ENCODE results near the gene DNAH14.
"Not testable (repeated sequence)": the region's sequence is repeated elsewhere in the genome, so short reads cannot be mapped to it uniquely, and the experiment has no call there.

Gene DNAH14

DNA sequence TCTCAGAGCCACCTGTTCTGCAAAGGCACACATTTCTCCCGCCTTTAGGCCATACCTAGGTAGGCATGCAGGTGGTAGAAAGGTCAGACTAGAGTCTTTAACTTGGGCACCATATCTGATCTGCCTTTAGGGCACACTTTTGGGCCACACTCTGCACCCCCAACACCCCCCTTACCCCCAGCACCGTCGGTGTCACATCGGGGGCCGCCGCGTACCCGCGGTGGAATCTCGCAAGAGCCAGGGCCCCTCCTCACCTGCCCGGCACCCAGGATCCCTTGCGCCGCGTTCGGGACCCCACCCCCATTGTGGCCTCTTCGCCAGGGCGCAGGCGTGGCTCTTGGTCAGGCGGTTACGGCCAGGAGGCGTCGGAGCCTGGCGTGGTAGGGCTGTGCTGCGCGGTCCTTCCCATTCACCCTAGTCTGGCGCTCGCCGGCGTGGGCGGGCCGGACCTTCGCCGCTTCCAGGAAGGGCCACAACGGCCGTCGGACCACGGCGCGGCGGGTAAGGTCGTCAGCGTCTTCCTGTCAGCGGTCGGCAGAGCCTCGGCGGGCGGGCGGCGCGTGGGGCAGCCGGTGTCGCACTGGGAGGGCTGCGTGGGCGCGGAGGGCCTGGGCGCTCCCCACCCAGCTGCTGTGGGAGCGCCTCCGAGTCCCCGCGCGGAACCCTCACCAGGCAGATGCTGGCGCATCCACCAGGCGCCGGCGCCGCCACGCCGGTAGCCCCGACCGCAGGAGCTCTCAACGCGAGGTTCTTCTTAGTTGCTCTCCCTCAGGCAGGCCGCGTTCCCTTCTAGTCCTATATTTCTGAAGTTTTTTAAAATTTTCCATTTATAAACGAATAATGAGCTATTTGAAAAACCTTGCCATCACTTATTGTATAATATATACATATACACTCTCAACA is at the start of gene DNAH14:
Gene DNAH14, plus strand, starts transcription at position 341 of the 903 bp plus-strand sequence. CDS start 23,028 bp downstream, outside the sequence.
- DNase-seq (ENCODE audit: low read depth), result peak; percentile 68

DNA sequence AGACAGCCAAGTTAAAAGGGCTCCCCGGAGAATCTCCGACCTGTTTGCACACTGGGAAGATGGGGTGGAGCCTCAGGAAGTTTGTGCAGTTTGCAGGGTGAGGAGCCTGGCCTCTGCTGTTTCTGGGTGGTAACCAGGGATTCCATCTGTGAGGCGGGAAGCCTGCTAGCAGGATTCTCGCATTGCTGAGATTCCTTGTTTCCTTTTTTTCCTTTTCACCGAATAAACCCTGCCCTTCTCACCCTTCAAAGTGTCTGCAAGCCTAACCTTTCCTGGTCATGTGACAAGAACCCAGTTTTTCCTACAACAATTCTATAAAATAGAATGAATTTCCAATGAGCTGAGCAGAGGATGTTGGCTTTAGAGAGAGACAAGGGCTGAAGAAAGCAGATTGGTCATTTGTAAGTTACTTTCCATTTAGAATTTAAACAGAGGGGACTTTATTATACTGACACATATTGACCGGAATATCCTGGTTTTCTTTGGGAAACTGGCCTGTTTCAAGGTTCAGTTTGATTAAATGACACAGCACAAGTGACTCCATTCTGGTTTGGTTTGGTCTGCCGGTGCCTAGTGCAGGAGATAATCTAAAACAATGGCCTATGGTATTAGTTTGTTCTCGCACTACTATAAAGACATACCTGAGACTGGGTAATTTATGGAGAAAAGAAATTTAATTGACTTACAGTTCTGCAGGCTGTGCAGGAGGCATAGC is 48.7 kb upstream of the DNAH14 start:
- no peak for DNase-seq (ENCODE audit: low read depth)

DNA sequence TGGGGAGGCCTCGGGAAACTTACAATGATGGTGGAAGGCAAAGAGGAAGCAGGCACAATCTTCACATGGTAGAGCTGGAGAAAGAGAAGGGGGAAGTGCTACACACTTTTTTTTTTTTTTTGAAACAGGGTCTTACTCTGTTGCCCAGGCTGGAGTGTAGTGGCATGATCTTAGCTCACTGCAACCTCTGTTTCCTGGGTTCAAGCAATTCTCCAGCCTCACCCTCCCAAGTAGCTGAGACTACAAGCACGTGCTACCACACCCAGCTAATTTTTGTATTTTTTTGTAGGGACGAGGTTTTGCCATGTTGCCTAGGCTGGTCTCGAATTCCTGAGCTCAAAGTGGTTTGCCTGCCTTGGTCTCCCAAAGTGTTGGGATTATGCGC is 48.2 kb upstream of the DNAH14 start:
- not testable (repeated sequence) for DNase-seq (ENCODE audit: low read depth)

DNA sequence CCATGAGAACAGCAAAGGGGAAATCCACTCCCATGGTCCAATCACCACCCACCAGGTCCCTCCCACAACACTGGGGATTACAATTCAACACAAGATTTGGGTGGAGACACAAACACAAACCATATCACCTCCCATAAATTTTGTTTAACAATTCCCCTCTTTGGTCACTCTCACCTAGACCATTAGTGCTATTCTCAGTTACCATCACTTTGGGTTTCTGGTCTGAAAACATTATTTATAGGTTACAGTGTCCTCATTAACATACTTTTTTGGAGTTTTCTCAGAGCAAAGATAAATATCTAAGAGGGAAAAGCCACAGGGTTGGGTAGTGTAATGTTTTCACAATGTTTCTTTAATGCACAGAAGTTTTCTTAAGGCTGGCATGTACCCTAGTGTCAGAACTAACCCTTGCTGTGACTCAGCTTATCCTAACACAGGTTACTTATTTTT is 47.7 kb upstream of the DNAH14 start:
- DNase-seq (ENCODE audit: low read depth), result no peak

DNA sequence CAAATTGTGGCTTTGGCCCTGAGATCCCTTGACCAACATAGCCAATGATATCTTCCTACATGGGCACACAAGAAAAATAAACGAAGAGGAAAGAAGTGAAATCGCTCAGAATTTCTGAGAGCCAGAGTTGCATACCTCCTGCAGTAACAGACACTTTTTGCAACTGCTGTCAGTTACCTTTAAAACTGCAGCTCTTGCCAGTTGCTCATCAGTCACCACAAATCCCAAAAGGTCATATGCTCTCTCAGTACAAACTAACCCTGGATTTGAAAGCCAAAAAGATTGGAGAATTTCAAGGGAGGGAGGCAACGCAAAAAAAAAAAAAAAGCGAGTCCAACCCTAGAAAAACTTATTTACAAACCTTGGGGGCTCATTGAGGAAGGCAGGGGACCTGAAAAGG is 47.2 kb upstream of the DNAH14 start:
- no peak for DNase-seq (ENCODE audit: low read depth)

DNA sequence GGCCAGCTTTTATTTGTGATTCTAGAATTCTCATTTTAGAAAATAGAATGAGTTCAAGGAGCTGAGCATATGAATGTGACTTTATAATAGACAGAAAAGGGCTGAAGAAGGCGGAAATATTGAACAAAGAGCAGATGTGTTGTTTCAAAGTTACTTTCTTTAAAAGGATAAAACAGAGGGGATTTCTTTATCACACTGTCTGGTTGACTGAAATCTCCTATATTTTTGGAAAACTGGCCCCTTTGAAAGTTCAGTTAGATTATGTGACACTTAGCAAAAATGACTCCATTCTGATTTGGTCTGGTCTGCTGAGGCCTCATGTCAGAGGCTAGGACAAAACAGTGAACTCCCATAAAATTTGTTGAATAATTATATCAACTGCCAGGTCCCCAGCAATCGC is 46.4 kb upstream of the DNAH14 start:
- DNase-seq (ENCODE audit: low read depth), result no peak

DNA sequence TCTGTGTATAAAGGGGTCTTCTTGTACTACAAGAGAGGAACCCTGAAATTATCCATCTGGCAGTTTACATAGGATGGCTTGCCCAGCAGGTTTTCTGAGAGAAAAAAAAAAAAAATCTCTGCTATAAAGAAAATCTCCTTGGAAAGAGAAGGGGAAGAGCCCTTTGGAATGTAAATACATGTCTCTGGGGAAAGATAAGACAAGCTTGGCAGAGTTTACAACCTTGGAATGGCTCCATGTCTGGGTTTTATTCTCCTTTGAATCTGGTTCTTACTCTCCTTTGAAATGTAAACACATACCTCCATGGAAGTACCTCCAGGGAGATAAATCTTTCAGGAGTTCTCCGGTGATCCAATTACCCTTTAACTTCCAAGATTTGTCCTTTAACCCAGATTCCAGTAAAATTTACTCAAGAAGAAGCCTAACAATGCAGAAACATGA is 45.1 kb upstream of the DNAH14 start:
- no peak for DNase-seq (ENCODE audit: low read depth)

DNA sequence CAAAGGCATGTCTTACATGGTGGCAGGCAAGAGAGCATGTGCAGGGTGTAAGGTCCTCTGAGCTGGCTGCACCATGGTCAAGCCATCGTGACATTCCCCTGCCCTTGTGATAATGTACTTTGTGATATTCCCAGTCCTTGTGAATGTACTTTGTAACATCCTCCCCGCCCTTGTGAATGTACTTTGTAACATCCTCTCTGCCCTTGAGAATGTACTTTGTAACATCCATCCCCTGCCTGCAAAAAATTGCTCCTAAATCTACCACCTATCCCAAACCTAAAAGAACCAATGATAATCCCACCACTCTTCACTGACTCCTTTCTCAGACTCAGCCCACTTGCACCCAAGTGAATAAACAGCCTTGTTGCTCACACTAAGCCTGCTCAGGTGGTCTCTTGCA is 44.1 kb upstream of the DNAH14 start:
- DNase-seq (ENCODE audit: low read depth), result not testable (repeated sequence)

DNA sequence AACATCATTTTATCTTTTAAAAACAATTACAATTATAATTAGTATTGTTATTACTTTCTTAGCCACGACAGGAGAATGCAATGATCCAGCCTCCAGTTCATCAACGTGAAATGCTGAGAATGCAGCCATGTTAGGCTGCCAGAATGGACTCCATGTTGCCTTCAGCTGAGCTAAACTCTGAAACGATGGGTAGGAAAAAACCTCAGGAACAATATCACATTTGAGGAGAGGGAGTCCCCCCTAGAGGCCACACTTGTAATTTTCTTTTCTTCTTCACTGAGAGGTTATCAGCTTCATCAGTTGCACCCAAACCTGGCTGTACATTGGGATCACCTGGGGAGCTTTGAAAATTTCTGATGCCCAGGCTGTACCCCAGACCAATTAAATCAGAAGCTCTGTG is 34.6 kb upstream of the DNAH14 start:
- DNase-seq (ENCODE audit: low read depth), result no peak

DNA sequence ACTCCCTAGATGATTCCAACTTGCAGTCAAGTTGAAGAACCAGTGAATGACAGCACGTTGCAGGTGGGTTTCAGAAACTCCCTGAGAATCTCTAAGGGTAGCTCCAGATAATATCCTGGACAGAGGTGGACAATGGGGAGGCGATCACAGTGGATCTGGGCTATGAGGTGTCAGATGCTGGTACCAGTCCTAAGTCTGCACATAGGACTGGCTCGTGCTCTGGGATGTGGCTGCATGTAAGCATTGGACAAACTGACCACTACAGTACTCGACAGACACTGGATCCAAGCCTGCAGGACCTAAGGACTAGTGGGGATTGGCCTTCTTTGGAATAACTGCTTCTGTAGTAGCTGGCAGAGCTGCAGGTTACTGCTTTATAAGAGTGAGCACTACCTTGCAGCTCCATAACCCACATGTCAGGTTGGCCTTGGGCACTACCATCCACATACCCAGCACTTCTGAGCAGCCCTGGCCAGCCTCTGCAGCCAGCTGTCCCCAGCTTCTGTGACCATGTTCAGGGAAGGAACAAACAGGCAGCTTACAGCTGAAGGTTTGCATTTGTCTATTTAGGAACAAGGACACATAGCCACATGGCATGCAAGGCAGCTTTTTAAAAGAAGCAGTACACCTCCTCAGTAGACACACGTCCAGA is 33.2 kb upstream of the DNAH14 start:
- DNase-seq (ENCODE audit: low read depth), result no peak

DNA sequence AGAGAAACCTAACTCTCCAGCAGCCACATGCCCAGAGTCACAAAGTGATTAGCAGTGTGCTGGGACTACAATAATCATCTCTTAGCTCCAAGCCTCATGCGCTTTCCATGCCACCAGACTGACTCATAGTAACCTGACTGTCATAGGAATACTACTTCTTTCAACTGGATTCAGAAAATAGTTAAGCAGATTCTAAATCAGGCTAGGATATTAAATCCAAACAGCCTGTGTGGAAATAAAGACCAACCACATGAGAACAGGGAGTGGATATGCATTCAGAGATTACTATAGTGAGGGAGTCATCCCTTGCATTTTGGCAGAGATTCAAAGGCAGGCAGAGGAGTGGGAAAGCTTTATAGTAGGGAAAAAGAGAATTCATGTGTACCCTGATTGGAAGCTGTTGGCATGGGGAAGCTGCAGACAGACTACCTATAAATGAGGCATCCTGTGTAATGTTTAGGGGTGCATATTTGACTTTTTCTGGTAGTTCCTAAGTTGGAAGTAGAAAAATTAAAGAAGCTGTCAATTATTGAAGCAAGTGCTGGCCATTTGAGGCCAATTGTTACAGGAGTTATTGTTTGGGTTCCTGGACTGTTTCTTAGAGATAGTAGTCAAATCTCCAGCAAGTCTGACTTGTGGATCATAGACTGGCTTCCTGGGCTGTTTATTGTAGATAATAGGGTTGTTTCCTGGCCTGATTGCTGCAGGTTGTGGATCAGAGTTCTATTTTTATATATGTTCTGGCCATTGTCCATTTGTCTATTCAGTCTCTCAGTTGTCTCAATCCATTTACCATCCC is 31.7 kb upstream of the DNAH14 start:
- no peak for DNase-seq (ENCODE audit: low read depth)

DNA sequence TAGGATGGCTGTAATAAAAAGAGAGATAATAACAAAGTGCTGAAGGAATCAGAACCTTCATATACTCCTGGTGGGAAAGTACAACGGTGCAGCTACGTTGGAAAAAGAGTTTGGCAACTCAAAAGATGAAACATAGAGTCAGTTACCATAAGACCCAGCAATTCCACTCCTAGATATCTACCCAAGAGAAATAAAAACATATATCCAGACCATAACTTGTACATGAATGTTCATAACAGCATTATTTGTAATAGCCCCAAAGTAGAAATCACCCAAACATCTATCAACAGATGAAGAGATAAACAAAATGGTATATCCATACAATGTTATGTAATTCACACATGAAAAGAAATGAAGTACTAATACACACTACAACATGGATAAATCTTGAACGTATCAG is 30.5 kb upstream of the DNAH14 start:
- DNase-seq (ENCODE audit: low read depth), result no peak

DNA sequence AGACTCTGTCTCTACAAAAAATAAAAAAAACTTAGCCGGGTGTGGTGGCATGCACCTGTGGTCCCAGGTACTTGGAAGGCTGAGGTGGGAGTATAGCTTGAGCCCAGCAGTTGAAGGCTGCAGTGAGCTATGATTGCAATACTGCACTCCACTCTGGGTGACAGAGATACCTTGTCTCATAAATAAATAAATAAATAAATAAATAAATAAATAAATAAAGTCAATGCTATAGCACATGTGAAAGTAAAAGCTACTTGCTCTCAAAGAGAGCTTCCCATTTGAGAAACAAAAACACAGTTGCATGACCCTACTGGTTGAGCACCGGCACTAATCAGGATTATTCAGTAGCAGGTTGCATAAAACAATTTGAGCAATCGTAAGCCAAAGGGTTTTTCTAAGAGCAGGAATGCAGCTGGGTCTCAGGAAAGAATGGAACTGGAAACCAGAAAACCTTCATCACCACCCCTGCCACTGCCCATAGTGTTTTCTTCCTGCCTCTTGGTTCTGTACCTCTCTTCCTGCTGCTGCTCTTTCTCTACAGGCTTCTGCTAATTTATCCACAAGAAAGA is 29.3 kb upstream of the DNAH14 start:
- DNase-seq (ENCODE audit: low read depth), result no peak

DNA sequence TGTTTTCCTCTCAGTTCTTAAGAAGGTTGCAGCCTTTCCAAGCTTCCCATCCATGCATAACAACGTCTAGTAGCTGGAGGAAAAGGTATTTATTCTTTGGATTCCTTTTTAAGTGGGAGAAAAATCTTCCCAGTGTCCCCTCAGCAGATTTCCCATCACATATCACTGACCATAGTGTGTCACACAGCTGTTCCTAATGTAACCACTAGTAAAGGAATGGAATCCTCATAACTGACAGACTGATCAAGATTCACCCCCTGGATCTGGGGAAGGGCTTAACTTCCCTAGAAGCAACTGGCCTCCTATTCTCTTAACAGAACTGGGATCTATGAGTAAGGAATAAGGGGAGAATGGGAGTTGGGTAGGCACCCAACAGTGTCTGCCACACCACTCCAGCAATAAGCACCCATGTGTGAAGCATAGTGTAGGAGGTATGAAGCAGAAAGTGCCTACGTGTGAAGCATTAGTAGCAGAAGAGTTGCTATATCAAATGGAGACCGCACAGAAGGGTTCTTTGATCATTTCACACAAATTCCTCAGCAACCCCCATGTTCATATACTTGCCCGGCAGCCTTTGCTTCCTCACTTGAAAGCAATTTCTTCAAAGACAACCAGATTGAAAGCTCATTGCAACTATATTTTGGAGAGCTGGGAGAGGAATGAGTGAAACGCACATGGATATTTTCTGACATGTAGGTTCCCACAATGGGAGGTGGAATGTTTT is 28.2 kb upstream of the DNAH14 start:
- DNase-seq (ENCODE audit: low read depth), result no peak

DNA sequence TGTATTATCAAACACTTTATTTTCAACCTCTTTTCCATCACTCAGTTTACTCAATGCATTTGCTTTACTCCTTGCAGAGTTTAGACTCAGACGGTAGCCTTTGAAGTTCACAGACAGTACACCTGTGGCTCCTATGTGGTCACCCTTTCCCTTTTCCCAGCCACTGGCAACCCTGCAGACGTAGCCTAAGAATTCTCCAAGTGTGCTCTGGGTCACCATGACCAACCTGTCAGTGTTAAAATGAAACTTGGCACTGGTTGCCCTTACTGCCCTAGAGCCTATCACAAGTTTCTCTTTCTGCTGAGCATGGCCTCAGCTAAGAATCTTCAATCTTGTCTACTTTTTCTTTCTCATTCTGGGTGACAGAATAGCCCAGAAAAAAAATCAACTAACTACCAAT is 25.5 kb upstream of the DNAH14 start:
- DNase-seq (ENCODE audit: low read depth), result no peak

DNA sequence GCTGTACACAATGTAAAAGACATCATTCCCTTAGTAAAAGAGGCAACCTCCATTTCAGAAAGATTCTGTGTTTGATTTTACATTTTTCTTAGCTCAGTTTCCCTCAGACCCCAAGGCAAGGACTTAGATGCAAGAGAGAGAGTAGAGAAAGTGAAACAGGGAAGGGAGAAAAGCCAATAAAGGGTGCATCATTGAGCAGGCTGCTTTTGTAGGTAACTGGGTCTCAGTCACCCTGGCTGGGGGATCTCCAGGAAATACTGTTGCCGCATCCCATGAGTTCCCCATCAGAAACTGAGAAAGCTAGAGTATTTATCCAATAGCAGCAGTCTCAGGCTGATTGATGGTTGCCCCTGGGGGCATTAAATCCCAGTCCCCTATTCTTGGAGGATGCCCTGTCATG is 23.1 kb upstream of the DNAH14 start:
- DNase-seq (ENCODE audit: low read depth), result no peak

DNA sequence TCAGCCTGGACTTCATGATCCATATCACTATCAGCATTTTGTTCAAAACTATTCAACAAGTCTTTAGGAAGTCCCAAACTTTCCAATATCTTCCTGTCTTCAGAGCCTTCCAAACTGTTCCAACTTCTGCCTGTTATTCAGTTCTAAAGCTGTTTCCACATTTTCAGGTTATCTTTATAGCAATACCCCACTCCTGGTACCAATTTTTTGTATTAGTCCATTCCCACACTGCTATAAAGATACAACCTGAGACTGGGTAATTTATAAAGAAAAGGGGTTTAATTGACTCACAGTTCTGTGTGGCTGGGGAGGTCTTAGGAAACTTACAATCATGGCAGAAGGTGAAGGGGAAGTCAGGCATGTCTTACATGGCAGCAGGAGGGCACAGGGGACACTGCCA is 18.3 kb upstream of the DNAH14 start:
- no peak for DNase-seq (ENCODE audit: low read depth)

DNA sequence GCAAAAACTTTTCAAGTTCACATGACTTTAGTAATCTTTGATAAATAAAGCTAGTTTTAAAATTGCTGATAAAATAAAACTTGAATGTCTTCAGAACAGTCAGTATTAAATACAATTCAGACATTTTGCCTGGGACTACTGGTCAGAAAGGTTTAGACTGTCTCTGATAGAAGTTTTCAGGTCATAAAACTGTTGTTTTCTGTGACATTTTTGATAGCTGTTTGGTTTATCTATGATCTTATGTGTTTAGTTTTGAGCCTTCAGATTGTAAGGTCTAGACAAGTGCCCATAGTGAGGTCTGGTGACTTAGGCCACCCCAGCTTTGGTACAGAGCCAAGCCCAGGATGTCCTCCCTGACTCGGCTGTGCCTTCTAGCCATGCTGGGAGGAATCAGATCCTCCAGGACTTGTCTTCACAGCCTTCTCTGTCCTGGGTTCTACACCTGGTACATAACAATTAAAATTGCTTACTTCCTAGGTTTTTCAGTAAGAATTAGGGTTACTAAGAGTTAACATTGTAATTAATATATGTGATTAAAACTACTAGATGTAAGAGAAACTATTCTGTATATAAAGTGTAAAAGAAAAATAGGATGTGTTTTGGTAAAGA is 15.1 kb upstream of the DNAH14 start:
- no peak for DNase-seq (ENCODE audit: low read depth)

DNA sequence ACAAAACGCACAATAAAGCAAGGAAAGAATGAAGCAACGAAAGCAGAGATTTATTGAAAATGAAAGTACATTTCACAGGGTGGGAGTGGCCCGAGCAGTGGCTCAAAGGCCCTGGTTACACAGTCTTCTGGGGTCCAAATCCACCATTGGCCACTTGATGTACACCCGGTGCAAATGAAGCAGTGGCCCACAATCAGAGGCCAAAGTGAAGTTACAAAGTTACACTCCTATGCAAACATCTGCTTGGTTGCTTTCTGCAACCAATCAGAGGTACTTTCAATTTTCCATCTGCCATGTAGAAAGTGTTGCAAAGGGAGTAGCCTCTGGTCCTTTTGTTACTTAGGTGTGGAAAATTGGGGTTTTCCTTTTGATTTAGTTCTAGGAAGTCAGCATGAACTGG is 10.0 kb upstream of the DNAH14 start:
- no peak for DNase-seq (ENCODE audit: low read depth)

DNA sequence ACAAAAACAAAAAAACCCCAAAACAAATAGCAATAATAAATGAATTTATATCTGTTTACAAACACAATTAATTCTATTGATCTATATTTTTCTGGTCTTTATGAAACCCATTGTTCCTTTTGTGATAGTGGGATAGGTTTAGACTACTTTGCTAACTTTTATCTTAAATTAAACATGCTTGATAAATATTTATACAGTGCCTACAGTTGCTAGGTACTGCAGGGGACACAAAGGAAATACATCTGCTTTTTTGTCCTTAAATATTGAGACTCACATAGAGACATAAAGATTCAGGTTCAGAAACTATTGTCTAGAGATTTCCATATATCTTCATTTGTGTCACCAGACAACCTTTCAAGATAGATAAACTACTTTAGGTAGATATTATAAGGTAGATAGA is 8.5 kb upstream of the DNAH14 start:
- no peak for DNase-seq (ENCODE audit: low read depth)

Measured in fibroblast of gingiva (primary cell).